Endothelial cell of umbilical vein (primary cell): ENCODE results near the gene TMEM40. TPM values are rescaled to one million over a fixed set of nuclear protein-coding genes. Genes with fewer than 3 reads are reported as not detected.

Experiments
- BruUV-seq: library from RNA; stranded (reverse); fragments of 400-500 nt; replicated peaks from 2 replicates; lab custom pipeline; 2021; lab: Mats Ljungman, UMichigan
- CTCF ChIA-PET: fragments of 300-600, 350-600 bp; sonication (Branson Sonifier 250); formaldehyde crosslinking; loops from one replicate; lab custom pipeline; 2021; ENCODE audit warnings: antibody characterized with exemption, inconsistent platforms; lab: Charles Lee
- POLR2A ChIA-PET: fragments of 300-600, 350-600 bp; sonication (Branson Sonifier 250); formaldehyde crosslinking; loops from one replicate; lab custom pipeline; 2021; ENCODE audit warnings: antibody characterized with exemption, inconsistent platforms; lab: Charles Lee
- DNase-seq: peaks from one replicate; pipeline ENCODE4 v3.0.0-alpha.2; 2011; ENCODE audit warnings: low read depth, low spot score
- FAIRE-seq: peaks from 2 replicates; lab custom pipeline; 2011; peaks lifted over from hg19 to GRCh38; lab: Jason Lieb, UNC
- H2AFZ ChIP-seq: 2 replicates; pipeline ENCODE4 v1.6.0; 2012; ENCODE audit warnings: low read depth, low read length, control low read depth, inconsistent platforms
- H3K27ac ChIP-seq: 2 replicates; pipeline ENCODE4 v1.5.1; 2011; ENCODE audit warnings: low read depth, mild to moderate bottlenecking, control low read depth, low read length, moderate library complexity; ENCODE audit not compliant: insufficient read depth
- H3K27me3 ChIP-seq, 2 experiments: 2 replicates each; pipeline versions ENCODE4 v1.6.0 to v1.6.1; 2011; ENCODE audit warnings: low read length in 2 of 2, mixed read lengths in 1 of 2; ENCODE audit not compliant: control insufficient read depth in 2 of 2, insufficient read depth in 2 of 2
- H3K36me3 ChIP-seq, 2 experiments: 2 replicates in 1 of 2; 3 replicates in 1 of 2; pipeline ENCODE4 v1.5.1; 2011; ENCODE audit warnings: low read length in 2 of 2, mild to moderate bottlenecking in 1 of 2, moderate library complexity in 1 of 2; ENCODE audit not compliant: control insufficient read depth in 2 of 2, insufficient read depth in 2 of 2; ENCODE audit errors: extremely low read depth in 1 of 2
- H3K4me1 ChIP-seq: 3 replicates; pipeline ENCODE4 v1.5.1; 2011; ENCODE audit warnings: mild to moderate bottlenecking, low read length; ENCODE audit not compliant: control insufficient read depth, insufficient read depth; ENCODE audit errors: extremely low read depth
- H3K4me2 ChIP-seq: 2 replicates; pipeline ENCODE4 v1.6.1; 2011; ENCODE audit warnings: low read length, control low read depth, mixed read lengths; ENCODE audit not compliant: insufficient read depth
- H3K4me3 ChIP-seq, 3 experiments: fragments of 200-600 bp in 1 of 3; sonication (generic), shearing (Covaris generic) in 1 of 3; replicated peaks in 1 of 3; 2 replicates each; pipeline ENCODE4 v1.5.1; 2011 to 2016; ENCODE audit warnings: control low read depth in 3 of 3, low read length in 3 of 3, mild to moderate bottlenecking in 2 of 3, inconsistent platforms in 1 of 3, low read depth in 1 of 3, moderate library complexity in 1 of 3; ENCODE audit not compliant: insufficient read depth in 1 of 3
- H3K79me2 ChIP-seq: 2 replicates; pipeline ENCODE4 v1.6.0; 2012; ENCODE audit warnings: low read length, inconsistent platforms; ENCODE audit not compliant: control insufficient read depth, insufficient read depth
- H3K9ac ChIP-seq: replicated peaks from 2 replicates; pipeline ENCODE3; 2011; ENCODE audit warnings: low read length, control low read depth; ENCODE audit not compliant: insufficient read depth; ENCODE audit errors: extremely low read depth
- H3K9me1 ChIP-seq: replicated peaks from 3 replicates; pipeline ENCODE4 v1.6.0; 2011; ENCODE audit warnings: mild to moderate bottlenecking, low read length; ENCODE audit not compliant: control insufficient read depth, insufficient read depth; ENCODE audit errors: extremely low read depth
- H3K9me3 ChIP-seq: replicated peaks from 2 replicates; pipeline ENCODE4 v1.5.1; 2012; ENCODE audit warnings: low read length, inconsistent platforms; ENCODE audit not compliant: control insufficient read depth, insufficient read depth
- H4K20me1 ChIP-seq: replicated peaks from 2 replicates; pipeline ENCODE3; 2011; ENCODE audit warnings: mild to moderate bottlenecking, low read length; ENCODE audit not compliant: control insufficient read depth, insufficient read depth; ENCODE audit errors: extremely low read depth
- CTCF ChIP-seq, 2 donors: IDR thresholded peaks; 1 replicate in 1 of 2; 2 replicates in 1 of 2; pipeline ENCODE4 v1.5.1; 2011; ENCODE audit warnings: low read length in 2 of 2, mild to moderate bottlenecking in 2 of 2, moderate library complexity in 2 of 2, control low read depth in 1 of 2, inconsistent platforms in 1 of 2, low read depth in 1 of 2; ENCODE audit not compliant: insufficient read depth in 1 of 2; ENCODE audit errors: extremely low read depth in 1 of 2
- EZH2 ChIP-seq: IDR thresholded peaks from 2 replicates; pipeline ENCODE4 v1.6.1; 2012; ENCODE audit warnings: borderline replicate concordance, low read depth, mild to moderate bottlenecking, moderate library complexity, low read length, inconsistent platforms; ENCODE audit not compliant: severe bottlenecking
- FOS ChIP-seq: IDR thresholded peaks from 2 replicates; pipeline ENCODE4 v1.6.1; 2011; ENCODE audit warnings: mild to moderate bottlenecking, low read length, moderate library complexity, borderline replicate concordance; ENCODE audit not compliant: insufficient read depth
- GATA2 ChIP-seq: IDR thresholded peaks from 2 replicates; pipeline ENCODE4 v1.7.0; 2011; ENCODE audit warnings: low read depth, mild to moderate bottlenecking, moderate library complexity, mixed read lengths, low read length; ENCODE audit not compliant: insufficient read length, insufficient read depth
- JUN ChIP-seq: IDR thresholded peaks from 2 replicates; pipeline ENCODE4 v1.6.1; 2011; ENCODE audit warnings: borderline replicate concordance, low read depth; ENCODE audit not compliant: insufficient read length, insufficient read depth
- MAX ChIP-seq: IDR thresholded peaks from 2 replicates; pipeline ENCODE4 v1.6.1; 2011; ENCODE audit not compliant: insufficient read depth, insufficient read length
- MYC ChIP-seq: IDR thresholded peaks from one replicate; pipeline ENCODE4 v1.6.1; 2011; ENCODE audit warnings: mild to moderate bottlenecking, low read depth, low read length
- POLR2A ChIP-seq: IDR thresholded peaks from 2 replicates; pipeline ENCODE4 v1.6.1; 2012; ENCODE audit warnings: low read depth, mild to moderate bottlenecking, control low read depth, low read length
- POLR2AphosphoS5 ChIP-seq: IDR thresholded peaks from 2 replicates; pipeline ENCODE4 v1.6.1; 2012; ENCODE audit warnings: low read depth, mild to moderate bottlenecking, control low read depth, low read length, moderate library complexity; ENCODE audit not compliant: insufficient read depth
- dilution Hi-C: fragments of 300-500 bp; cut with MboI; formaldehyde crosslinking; loops from one replicate; pipeline ENCODE4 v1.15.0; 2019; ENCODE audit warnings: low sequenced_read_pairs; ENCODE audit not compliant: extremely low pct_ligation_motif_present
- intact Hi-C: fragments of 100-400 bp; cut with micrococcal nuclease; formaldehyde crosslinking; loops from one replicate; pipeline ENCODE4 v1.10.0; 2022
- polyA plus RNA-seq, 4 experiments: library from polyadenylated mRNA; depleted of rRNA in 3 of 4; stranded (reverse) in 3 of 4; unstranded in 1 of 4; fragments of >200 nt; gene quantifications; 2 replicates each; pipeline versions ENCODE4 v1.2.1 to v1.2.3, GENCODE V29; 2011 to 2012; ENCODE audit warnings: missing spikeins in 1 of 4
- total RNA-seq: library from RNA; stranded (reverse); gene quantifications from 2 replicates; pipeline ENCODE4 v1.2.3, GENCODE V29; 2021

TMEM40 gene
- total and polyA plus RNA-seq, 2 donors (not counting 3 experiments of a cell fraction or from before 2014, with no cell fraction given) = not detected

GRCh38 chr3:12764171-12764776 is 5.2 kb upstream of the TMEM40 start:
- dilution Hi-C loops = no loop called here
- POLR2A ChIA-PET = no interaction called here
- no peaks in the 10 kb centered on the region for H3K79me2 ChIP-seq

More at GRCh38 chr3:12764171-12764776, 5.2 kb upstream of the TMEM40 start:
- CTCF ChIA-PET = no interaction called here
- no peak overlapping the region for H3K4me3 ChIP-seq
- no peaks in the 10 kb centered on the region for H3K9me1 ChIP-seq
- no TSS peak for BruUV-seq
- intact Hi-C loops = no loop called here
- no peaks in the 10 kb centered on the region for H4K20me1 ChIP-seq
- H3K27me3 ChIP-seq = no peaks in the 10 kb centered on the region
- H3K4me1 ChIP-seq = no peaks in the 10 kb centered on the region
- no peak overlapping the region for H3K9ac ChIP-seq
- no peak for FAIRE-seq
- H3K4me2 ChIP-seq = no peak overlapping the region
- no peaks in the 10 kb centered on the region for H3K36me3 ChIP-seq
- H2AFZ ChIP-seq = no peak overlapping the region
- no peaks in the 10 kb centered on the region for H3K9me3 ChIP-seq
- no peak for DNase-seq
- TF ChIP-seq FOS (no peak), CTCF (IDR thresholded peaks at IDR 0.05; ENCODE audit: extremely low read depth in 1 of 2, insufficient read depth in 1 of 2, low read depth in 1 of 2, low read length in 2 of 2) (no peak), JUN (no peak), MYC (no peak), GATA2 (no peak), EZH2 (no peak), MAX (no peak), POLR2A (no peak), POLR2AphosphoS5 (no peak)
- H3K27ac ChIP-seq = no peak overlapping the region
